GM18526 (cell line): ENCODE results near the gene NUP62.
A peak's percentile ranks its signal among the peaks of the same experiment; 100 is the strongest.

Source experiments
- POLR2A ChIP-seq: IDR thresholded peaks from 3 replicates; pipeline ENCODE4 v1.6.1; 2011; ENCODE audit not compliant: insufficient read length; ENCODE audit errors: extremely low read depth

NUP62 gene

GRCh38 chr19:49915271-49915670, 14.0 kb downstream of the NUP62 start:
- TF ChIP-seq POLR2A, result no peak

GRCh38 chr19:49913720-49914119, 15.6 kb downstream of the NUP62 start:
- no peak for TF ChIP-seq POLR2A

GRCh38 chr19:49912965-49913685, 16.2 kb downstream of the NUP62 start:
- TF ChIP-seq POLR2A, result no peak

GRCh38 chr19:49911381-49912145, 17.7 kb downstream of the NUP62 start:
- TF ChIP-seq POLR2A, result peak; percentile 21

- TF ChIP-seq POLR2A, result no peak
These were observed 19.1 kb downstream of the NUP62 start for GRCh38 chr19:49910179-49910578.

GRCh38 chr19:49908480-49909420, 20.6 kb downstream of the NUP62 start:
- TF ChIP-seq POLR2A, result no peak

- no peak for TF ChIP-seq POLR2A
These were observed 21.4 kb downstream of the NUP62 start for GRCh38 chr19:49907745-49908446.

GRCh38 chr19:49906879-49907564, 22.3 kb downstream of the NUP62 start:
- TF ChIP-seq POLR2A, result no peak

- no peak for TF ChIP-seq POLR2A
These were observed 25.2 kb downstream of the NUP62 start for GRCh38 chr19:49904136-49904535.

- TF ChIP-seq POLR2A, result no peak
These were observed 32.3 kb downstream of the NUP62 start, which contains the start of gene IL4I1 for GRCh38 chr19:49896863-49897621. IL4I1 (minus strand) TSS chr19:49896887; CDS start chr19:49896160, 727 bp downstream.

- peak; percentile 36 for TF ChIP-seq POLR2A
These were observed 33.6 kb downstream of the NUP62 start for GRCh38 chr19:49895566-49896297.

- TF ChIP-seq POLR2A, result no peak
These were observed 34.3 kb downstream of the NUP62 start for GRCh38 chr19:49894879-49895565.
